ENCODE measurements around the gene MYO16. TPM values are rescaled to one million over a fixed set of nuclear protein-coding genes. Genes with fewer than 3 reads are reported as not detected.
A peak's percentile ranks its signal among the peaks of the same experiment; 100 is the strongest.

The MYO16 gene
- total and polyA plus RNA-seq, 9 donors = 12.1 to 29.7 (median 16.4) TPM

GRCh38 chr13:109166804-109167203 lies 537.4 kb downstream of the MYO16 start:
- peak; percentile 71 for DNase-seq
- Histone ChIP-seq H3K27ac (ENCODE audit: low read length) (no peak overlapping the region), H3K4me3 (ENCODE audit: low read length) (no peak overlapping the region), H3K36me3 (ENCODE audit: control insufficient read depth, insufficient read depth, low read length) (no peaks in the 10 kb centered on the region), H3K9me3 (replicated peaks; ENCODE audit: control insufficient read depth, low read depth, low read length) (no peaks in the 10 kb centered on the region), H3K27me3 (ENCODE audit: control insufficient read depth, insufficient read depth, low read length) (no peaks in the 10 kb centered on the region), H3K4me1 (ENCODE audit: control insufficient read depth, insufficient read depth, low read length) (no peaks in the 10 kb centered on the region)
- WGBS (ENCODE audit: insufficient coverage) = 20% methylated on average over 1 of the region's 2 CpGs

GRCh38 chr13:109172136-109172535 lies 542.7 kb downstream of the MYO16 start:
- Histone ChIP-seq H3K27ac (ENCODE audit: low read length) (no peak overlapping the region), H3K9me3 (replicated peaks; ENCODE audit: control insufficient read depth, low read depth, low read length) (no peaks in the 10 kb centered on the region), H3K36me3 (ENCODE audit: control insufficient read depth, insufficient read depth, low read length) (no peaks in the 10 kb centered on the region), H3K4me3 (ENCODE audit: low read length) (no peak overlapping the region), H3K27me3 (ENCODE audit: control insufficient read depth, insufficient read depth, low read length) (no peaks in the 10 kb centered on the region), H3K4me1 (ENCODE audit: control insufficient read depth, insufficient read depth, low read length) (no peaks in the 10 kb centered on the region)
- WGBS (ENCODE audit: insufficient coverage) = no CpG with 5 or more reads among the region's 2 CpGs
- no peak for DNase-seq

GRCh38 chr13:109175666-109176065 lies 546.3 kb downstream of the MYO16 start:
- Histone ChIP-seq H3K27ac (ENCODE audit: low read length) (no peak overlapping the region), H3K4me1 (ENCODE audit: control insufficient read depth, insufficient read depth, low read length) (no peaks in the 10 kb centered on the region), H3K36me3 (ENCODE audit: control insufficient read depth, insufficient read depth, low read length) (no peaks in the 10 kb centered on the region), H3K27me3 (ENCODE audit: control insufficient read depth, insufficient read depth, low read length) (no peaks in the 10 kb centered on the region), H3K9me3 (replicated peaks; ENCODE audit: control insufficient read depth, low read depth, low read length) (no peaks in the 10 kb centered on the region), H3K4me3 (ENCODE audit: low read length) (no peak overlapping the region)
- no peak for DNase-seq
- WGBS (ENCODE audit: insufficient coverage) = no CpG with 5 or more reads among the region's 5 CpGs

- Histone ChIP-seq H3K36me3 (ENCODE audit: control insufficient read depth, insufficient read depth, low read length) (no peaks in the 10 kb centered on the region), H3K4me3 (ENCODE audit: low read length) (no peak overlapping the region), H3K27me3 (ENCODE audit: control insufficient read depth, insufficient read depth, low read length) (no peaks in the 10 kb centered on the region), H3K27ac (ENCODE audit: low read length) (no peak overlapping the region), H3K9me3 (replicated peaks; ENCODE audit: control insufficient read depth, low read depth, low read length) (no peaks in the 10 kb centered on the region), H3K4me1 (ENCODE audit: control insufficient read depth, insufficient read depth, low read length) (no peaks in the 10 kb centered on the region)
- 80% methylated on average over 1 of the region's 4 CpGs for WGBS (ENCODE audit: insufficient coverage)
- peak; percentile 8 for DNase-seq
These were observed 551.6 kb downstream of the MYO16 start for GRCh38 chr13:109180905-109181425.

- peak; percentile 25 for DNase-seq
- no peaks in the 10 kb centered on the region for H3K27me3 ChIP-seq (ENCODE audit: control insufficient read depth, insufficient read depth, low read length)
- WGBS (ENCODE audit: insufficient coverage) = 60% methylated on average over 7 of the region's 11 CpGs
- H3K9me3 ChIP-seq (replicated peaks; ENCODE audit: control insufficient read depth, low read depth, low read length) = no peaks in the 10 kb centered on the region
- H3K36me3 ChIP-seq (ENCODE audit: control insufficient read depth, insufficient read depth, low read length) = no peaks in the 10 kb centered on the region
- H3K4me1 ChIP-seq (ENCODE audit: control insufficient read depth, insufficient read depth, low read length) = no peaks in the 10 kb centered on the region
- H3K4me3 ChIP-seq (ENCODE audit: low read length) = no peak overlapping the region
- no peak overlapping the region for H3K27ac ChIP-seq (ENCODE audit: low read length)
These were observed 553.5 kb downstream of the MYO16 start for GRCh38 chr13:109182777-109183465.

GRCh38 chr13:109191413-109191812 lies 562.0 kb downstream of the MYO16 start:
- WGBS (ENCODE audit: insufficient coverage) = 53% methylated on average over 2 of the region's 3 CpGs
- Histone ChIP-seq H3K36me3 (ENCODE audit: control insufficient read depth, insufficient read depth, low read length) (no peaks in the 10 kb centered on the region), H3K27me3 (ENCODE audit: control insufficient read depth, insufficient read depth, low read length) (no peaks in the 10 kb centered on the region), H3K27ac (ENCODE audit: low read length) (no peak overlapping the region), H3K9me3 (replicated peaks; ENCODE audit: control insufficient read depth, low read depth, low read length) (no peaks in the 10 kb centered on the region), H3K4me3 (ENCODE audit: low read length) (no peak overlapping the region), H3K4me1 (ENCODE audit: control insufficient read depth, insufficient read depth, low read length) (no peaks in the 10 kb centered on the region)
- peak; percentile 31 for DNase-seq

- no peak for DNase-seq
- Histone ChIP-seq H3K4me3 (ENCODE audit: low read length) (no peak overlapping the region), H3K27me3 (ENCODE audit: control insufficient read depth, insufficient read depth, low read length) (no peaks in the 10 kb centered on the region), H3K4me1 (ENCODE audit: control insufficient read depth, insufficient read depth, low read length) (no peaks in the 10 kb centered on the region), H3K27ac (ENCODE audit: low read length) (peak overlapping the region; percentile 9), H3K36me3 (ENCODE audit: control insufficient read depth, insufficient read depth, low read length) (no peaks in the 10 kb centered on the region), H3K9me3 (replicated peaks; ENCODE audit: control insufficient read depth, low read depth, low read length) (no peaks in the 10 kb centered on the region)
These were observed 562.9 kb downstream of the MYO16 start for GRCh38 chr13:109192306-109192705.

GRCh38 chr13:109196948-109197347 lies 567.5 kb downstream of the MYO16 start:
- Histone ChIP-seq H3K4me3 (ENCODE audit: low read length) (no peak overlapping the region), H3K27ac (ENCODE audit: low read length) (no peak overlapping the region), H3K27me3 (ENCODE audit: control insufficient read depth, insufficient read depth, low read length) (no peaks in the 10 kb centered on the region), H3K4me1 (ENCODE audit: control insufficient read depth, insufficient read depth, low read length) (no peaks in the 10 kb centered on the region), H3K9me3 (replicated peaks; ENCODE audit: control insufficient read depth, low read depth, low read length) (no peaks in the 10 kb centered on the region), H3K36me3 (ENCODE audit: control insufficient read depth, insufficient read depth, low read length) (no peaks in the 10 kb centered on the region)
- WGBS (ENCODE audit: insufficient coverage) = 85% methylated on average over 8 of the region's 9 CpGs
- DNase-seq = no peak

- no peaks in the 10 kb centered on the region for H3K9me3 ChIP-seq (replicated peaks; ENCODE audit: control insufficient read depth, low read depth, low read length)
- 86% methylated on average over 1 of the region's 3 CpGs for WGBS (ENCODE audit: insufficient coverage)
- no peak overlapping the region for H3K4me3 ChIP-seq (ENCODE audit: low read length)
- H3K27ac ChIP-seq (ENCODE audit: low read length) = no peak overlapping the region
- DNase-seq = no peak
- H3K36me3 ChIP-seq (ENCODE audit: control insufficient read depth, insufficient read depth, low read length) = no peaks in the 10 kb centered on the region
- no peaks in the 10 kb centered on the region for H3K4me1 ChIP-seq (ENCODE audit: control insufficient read depth, insufficient read depth, low read length)
- H3K27me3 ChIP-seq (ENCODE audit: control insufficient read depth, insufficient read depth, low read length) = no peaks in the 10 kb centered on the region
These were observed 569.2 kb downstream of the MYO16 start for GRCh38 chr13:109198585-109198984.

GRCh38 chr13:109199280-109199679 lies 569.9 kb downstream of the MYO16 start:
- Histone ChIP-seq H3K27me3 (ENCODE audit: control insufficient read depth, insufficient read depth, low read length) (no peaks in the 10 kb centered on the region), H3K36me3 (ENCODE audit: control insufficient read depth, insufficient read depth, low read length) (no peaks in the 10 kb centered on the region), H3K4me1 (ENCODE audit: control insufficient read depth, insufficient read depth, low read length) (no peaks in the 10 kb centered on the region), H3K27ac (ENCODE audit: low read length) (no peak overlapping the region), H3K9me3 (replicated peaks; ENCODE audit: control insufficient read depth, low read depth, low read length) (no peaks in the 10 kb centered on the region), H3K4me3 (ENCODE audit: low read length) (no peak overlapping the region)
- DNase-seq = no peak
- 83% methylated on average over 1 of the region's 4 CpGs for WGBS (ENCODE audit: insufficient coverage)

GRCh38 chr13:109200556-109200955 lies 571.1 kb downstream of the MYO16 start:
- H3K27ac ChIP-seq (ENCODE audit: low read length) = no peak overlapping the region
- H3K4me1 ChIP-seq (ENCODE audit: control insufficient read depth, insufficient read depth, low read length) = no peaks in the 10 kb centered on the region
- DNase-seq = no peak
- H3K36me3 ChIP-seq (ENCODE audit: control insufficient read depth, insufficient read depth, low read length) = no peaks in the 10 kb centered on the region
- H3K4me3 ChIP-seq (ENCODE audit: low read length) = no peak overlapping the region
- no CpG with 5 or more reads among the region's 1 CpG for WGBS (ENCODE audit: insufficient coverage)
- H3K27me3 ChIP-seq (ENCODE audit: control insufficient read depth, insufficient read depth, low read length) = no peaks in the 10 kb centered on the region
- no peaks in the 10 kb centered on the region for H3K9me3 ChIP-seq (replicated peaks; ENCODE audit: control insufficient read depth, low read depth, low read length)

Measured in muscle of leg (tissue), 11 donors.